ENCODE results near the gene PPP2R1B. TPM values are rescaled to one million over a fixed set of nuclear protein-coding genes. Genes with fewer than 3 reads are reported as not detected.
"Not testable (repeated sequence)": the region's sequence is repeated elsewhere in the genome, so short reads cannot be mapped to it uniquely, and the experiment has no call there.

The PPP2R1B gene
- total and polyA plus RNA-seq, 8 donors: 5.5 to 71.2 (median 24.8) TPM

DNA sequence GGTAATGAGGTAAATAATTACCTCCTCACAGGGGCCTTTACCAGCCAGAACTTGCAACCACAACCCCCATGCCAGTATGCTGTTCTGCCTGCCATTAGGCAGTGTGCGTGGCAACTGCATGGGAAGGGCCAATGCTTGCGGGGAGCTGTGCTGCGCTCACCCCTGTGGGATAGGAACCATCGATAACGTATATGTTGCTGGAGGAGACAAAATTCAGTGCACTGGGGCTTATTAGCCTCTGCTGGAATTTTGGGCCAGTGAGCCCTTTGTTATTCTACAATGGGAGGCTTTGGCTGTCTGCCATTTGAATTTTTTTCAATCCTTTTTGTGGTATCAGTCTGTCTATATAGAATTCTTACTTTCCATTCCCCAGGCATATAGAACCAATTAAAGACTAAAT is 47.3 kb downstream of the PPP2R1B start:
- intact Hi-C loops (cut with DNase I; ENCODE audit: low total_unique reads): no loop called here
- Histone ChIP-seq H3K4me3 (no peak overlapping the region), H3K4me1 (peaks cover 10 to 34% (median 21%) of the 10 kb centered on the region in 4 donors), H3K36me3 (peaks cover 42 to 77% (median 66%) of the 10 kb centered on the region in 4 donors), H3K27ac (peak overlapping the region; percentile 27 to 79 (median 67)), H3K9me3 (no peaks in the 10 kb centered on the region), H3K27me3 (no peaks in the 10 kb centered on the region)
- WGBS, 5 donors: 67 to 92% (median 78%) methylated on average over 5 of the region's 5 CpGs
- no peak for DNase-seq
- TF ChIP-seq EP300 (IDR thresholded peaks at IDR 0.05) (no peak), POLR2AphosphoS5 (IDR thresholded peaks at IDR 0.05) (no peak), POLR2A (IDR thresholded peaks at IDR 0.05) (no peak)
- TF ChIP-seq, protein P1, sequence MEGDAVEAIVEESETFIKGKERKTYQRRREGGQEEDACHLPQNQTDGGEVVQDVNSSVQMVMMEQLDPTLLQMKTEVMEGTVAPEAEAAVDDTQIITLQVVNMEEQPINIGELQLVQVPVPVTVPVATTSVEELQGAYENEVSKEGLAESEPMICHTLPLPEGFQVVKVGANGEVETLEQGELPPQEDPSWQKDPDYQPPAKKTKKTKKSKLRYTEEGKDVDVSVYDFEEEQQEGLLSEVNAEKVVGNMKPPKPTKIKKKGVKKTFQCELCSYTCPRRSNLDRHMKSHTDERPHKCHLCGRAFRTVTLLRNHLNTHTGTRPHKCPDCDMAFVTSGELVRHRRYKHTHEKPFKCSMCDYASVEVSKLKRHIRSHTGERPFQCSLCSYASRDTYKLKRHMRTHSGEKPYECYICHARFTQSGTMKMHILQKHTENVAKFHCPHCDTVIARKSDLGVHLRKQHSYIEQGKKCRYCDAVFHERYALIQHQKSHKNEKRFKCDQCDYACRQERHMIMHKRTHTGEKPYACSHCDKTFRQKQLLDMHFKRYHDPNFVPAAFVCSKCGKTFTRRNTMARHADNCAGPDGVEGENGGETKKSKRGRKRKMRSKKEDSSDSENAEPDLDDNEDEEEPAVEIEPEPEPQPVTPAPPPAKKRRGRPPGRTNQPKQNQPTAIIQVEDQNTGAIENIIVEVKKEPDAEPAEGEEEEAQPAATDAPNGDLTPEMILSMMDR (IDR thresholded peaks at IDR 0.05): no peak

DNA sequence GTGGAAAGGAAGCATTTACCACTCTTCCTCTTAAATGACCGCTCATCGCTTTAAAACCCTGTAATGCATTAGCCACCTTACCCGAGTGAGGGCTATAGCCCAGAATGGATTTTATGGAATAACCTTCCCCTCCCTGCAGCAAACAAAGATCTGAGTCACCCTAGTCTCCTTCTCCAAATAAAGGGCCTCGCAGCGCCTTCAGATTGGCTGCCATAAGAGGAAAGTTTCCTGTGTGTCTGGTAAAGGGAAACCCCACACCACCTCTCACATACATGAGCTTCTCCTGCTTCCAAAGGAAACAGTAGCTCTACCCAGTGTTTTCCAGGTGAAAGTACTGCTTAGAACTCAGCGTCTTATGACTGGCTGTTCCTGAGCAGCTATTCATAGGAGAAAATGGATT is 47.8 kb downstream of the PPP2R1B start:
- Histone ChIP-seq H3K27ac (peak overlapping the region; percentile 50 to 79 (median 67)), H3K27me3 (no peaks in the 10 kb centered on the region), H3K4me1 (peaks cover 10 to 34% (median 21%) of the 10 kb centered on the region in 4 donors), H3K36me3 (peaks cover 40 to 77% (median 66%) of the 10 kb centered on the region in 4 donors), H3K4me3 (no peak overlapping the region), H3K9me3 (no peaks in the 10 kb centered on the region)
- peak; percentile 73 to 83 for DNase-seq
- TF ChIP-seq POLR2AphosphoS5 (IDR thresholded peaks at IDR 0.05): peak in 2 of 3 donors; percentile 63 to 91
- TF ChIP-seq, protein P1 (IDR thresholded peaks at IDR 0.05): no peak
- 19 to 44% (median 31%) methylated on average over 6 of the region's 6 CpGs for WGBS, 5 donors
- intact Hi-C loops (cut with DNase I; ENCODE audit: low total_unique reads): no loop called here

DNA sequence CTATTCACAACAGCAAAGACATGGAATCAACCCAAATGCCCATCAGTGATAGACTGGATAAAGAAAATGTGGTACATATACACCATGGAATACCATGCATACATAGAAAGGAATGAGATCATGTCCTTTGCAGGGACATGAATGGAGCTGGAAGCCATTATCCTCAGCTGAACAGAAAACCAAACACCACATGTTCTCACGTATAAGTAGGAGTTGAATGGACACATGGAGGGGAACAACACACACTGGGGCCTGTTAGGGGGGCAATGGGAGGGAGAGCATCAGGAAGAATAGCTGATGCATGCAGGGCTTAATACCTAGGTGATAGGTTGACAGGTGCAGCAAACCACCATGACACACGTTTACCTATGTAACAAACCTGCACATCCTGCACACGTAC is 48.5 kb downstream of the PPP2R1B start:
- WGBS, 5 donors: 83 to 95% (median 90%) methylated on average over 3 of the region's 3 CpGs
- H3K27ac ChIP-seq: peak overlapping the region in 2 of 5 donors; percentile 59 to 72
- peaks cover 40 to 77% (median 66%) of the 10 kb centered on the region in 4 donors for H3K36me3 ChIP-seq

DNA sequence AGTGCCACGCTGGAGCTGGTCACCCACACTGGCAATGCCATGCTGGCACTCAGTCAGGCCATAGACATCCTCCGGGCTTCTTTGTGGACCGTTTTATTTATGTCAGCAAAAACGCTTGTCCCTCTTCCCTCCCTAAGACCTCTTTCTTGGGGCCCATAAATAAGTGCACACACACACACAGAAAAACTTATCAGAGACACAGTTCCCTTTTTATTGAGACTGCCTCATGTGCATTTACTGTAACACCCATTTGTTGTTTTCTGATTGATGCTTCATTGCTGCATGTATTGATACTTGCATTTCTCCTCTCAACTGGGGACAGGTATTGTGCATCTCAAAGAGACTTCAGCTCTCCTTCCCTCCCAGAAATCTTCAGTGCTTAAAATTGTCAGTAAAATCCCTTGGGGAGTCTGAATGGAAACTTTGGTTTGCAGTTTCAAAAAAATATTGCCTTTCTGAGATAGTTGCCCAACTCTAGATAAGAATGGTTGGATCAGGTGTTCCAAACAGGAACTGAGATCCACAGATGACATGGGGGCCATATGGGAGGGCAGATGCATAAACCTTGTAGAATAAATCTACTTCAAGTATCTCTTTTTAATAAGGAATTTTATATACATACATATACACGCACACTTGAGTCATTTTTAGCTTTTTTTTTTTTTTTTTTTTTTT is 50.9 kb downstream of the PPP2R1B start:
- intact Hi-C loops (cut with DNase I; ENCODE audit: low total_unique reads): no loop called here
- Histone ChIP-seq H3K4me1 (peaks cover 10 to 34% (median 18%) of the 10 kb centered on the region in 4 donors), H3K27me3 (no peaks in the 10 kb centered on the region), H3K9me3 (no peaks in the 10 kb centered on the region), H3K27ac (no peak overlapping the region), H3K36me3 (peaks cover 24 to 75% (median 62%) of the 10 kb centered on the region in 4 donors), H3K4me3 (no peak overlapping the region)
- no peak for DNase-seq
- whole genome bisulfite sequencing, 5 donors: 74 to 91% (median 87%) methylated on average over 5 of the region's 5 CpGs
- TF ChIP-seq EP300 (IDR thresholded peaks at IDR 0.05) (no peak), POLR2A (IDR thresholded peaks at IDR 0.05) (no peak), POLR2AphosphoS5 (IDR thresholded peaks at IDR 0.05) (no peak)
- TF ChIP-seq, protein P1 (IDR thresholded peaks at IDR 0.05): no peak

More for the DNA sequence above, 48.5 kb downstream of the PPP2R1B start:
- H3K9me3 ChIP-seq; intact Hi-C loops (cut with DNase I; ENCODE audit: low total_unique reads); H3K4me3 ChIP-seq; DNase-seq; H3K27me3 ChIP-seq: not testable (repeated sequence)
- H3K4me1 ChIP-seq: peaks cover 10 to 34% (median 21%) of the 10 kb centered on the region in 4 donors

DNA sequence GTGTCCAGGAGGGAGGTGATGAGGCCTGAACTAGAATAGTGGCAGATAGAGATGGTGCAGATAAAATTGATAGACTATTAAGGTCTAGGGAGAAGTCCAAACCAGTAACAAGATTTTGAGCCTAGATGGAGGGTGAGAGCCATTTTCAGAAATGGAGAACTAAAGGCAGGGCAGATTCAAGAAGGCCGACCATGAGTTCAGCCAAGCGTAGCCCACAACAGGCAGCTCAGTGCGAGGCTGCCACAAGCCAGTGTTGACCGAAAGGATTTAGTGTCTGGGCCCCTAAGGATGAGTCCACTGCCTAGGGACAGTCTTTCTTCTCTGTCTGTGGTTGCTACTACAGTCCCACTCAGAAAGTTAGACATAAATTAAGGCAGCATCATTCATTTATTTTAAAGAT is 51.7 kb downstream of the PPP2R1B start:
- Histone ChIP-seq H3K36me3 (peaks cover 17 to 70% (median 60%) of the 10 kb centered on the region in 4 donors), H3K27me3 (no peaks in the 10 kb centered on the region), H3K27ac (no peak overlapping the region), H3K4me3 (no peak overlapping the region), H3K4me1 (peaks cover 9 to 30% (median 18%) of the 10 kb centered on the region in 4 donors), H3K9me3 (no peaks in the 10 kb centered on the region)
- no peak for DNase-seq
- WGBS, 5 donors: 90 to 97% (median 96%) methylated on average over 4 of the region's 4 CpGs
- intact Hi-C loops (cut with DNase I; ENCODE audit: low total_unique reads): no loop called here
- no peak for TF ChIP-seq POLR2A (IDR thresholded peaks at IDR 0.05)
- no peak for TF ChIP-seq EP300 (IDR thresholded peaks at IDR 0.05)

Data from stomach (tissue), 9 donors.